HT-29 (cell line): ENCODE data around the gene MED16. TPM values are rescaled to one million over a fixed set of nuclear protein-coding genes. Genes with fewer than 3 reads are reported as not detected.
A peak's percentile ranks its signal among the peaks of the same experiment; 100 is the strongest.

Experiments used
- DNase-seq: peaks from one replicate; pipeline ENCODE4 v3.0.0-alpha.2; 2015; ENCODE audit warnings: low spot score
- total RNA-seq: library from RNA; depleted of rRNA; stranded (reverse); fragments of >200 nt; shearing (Covaris generic); gene quantifications from 2 replicates; pipeline ENCODE4 v1.2.3, GENCODE V29; 2014; rRNA removed

The MED16 gene
- total RNA-seq: 31.8 and 32.4 TPM in 2 replicates

GRCh38 chr19:892894-893689 is at the start of gene MED16, which contains the start of gene RNU6-9:
Gene MED16 (minus strand): TSS chr19:893187. CDS start chr19:891131, 2,056 bp downstream.
Gene RNU6-9 (plus strand): TSS chr19:893484.
- peak; percentile 90 for DNase-seq

- no peak for DNase-seq
Measured at GRCh38 chr19:942133-942645, 49.2 kb upstream of the MED16 start.

DNA sequence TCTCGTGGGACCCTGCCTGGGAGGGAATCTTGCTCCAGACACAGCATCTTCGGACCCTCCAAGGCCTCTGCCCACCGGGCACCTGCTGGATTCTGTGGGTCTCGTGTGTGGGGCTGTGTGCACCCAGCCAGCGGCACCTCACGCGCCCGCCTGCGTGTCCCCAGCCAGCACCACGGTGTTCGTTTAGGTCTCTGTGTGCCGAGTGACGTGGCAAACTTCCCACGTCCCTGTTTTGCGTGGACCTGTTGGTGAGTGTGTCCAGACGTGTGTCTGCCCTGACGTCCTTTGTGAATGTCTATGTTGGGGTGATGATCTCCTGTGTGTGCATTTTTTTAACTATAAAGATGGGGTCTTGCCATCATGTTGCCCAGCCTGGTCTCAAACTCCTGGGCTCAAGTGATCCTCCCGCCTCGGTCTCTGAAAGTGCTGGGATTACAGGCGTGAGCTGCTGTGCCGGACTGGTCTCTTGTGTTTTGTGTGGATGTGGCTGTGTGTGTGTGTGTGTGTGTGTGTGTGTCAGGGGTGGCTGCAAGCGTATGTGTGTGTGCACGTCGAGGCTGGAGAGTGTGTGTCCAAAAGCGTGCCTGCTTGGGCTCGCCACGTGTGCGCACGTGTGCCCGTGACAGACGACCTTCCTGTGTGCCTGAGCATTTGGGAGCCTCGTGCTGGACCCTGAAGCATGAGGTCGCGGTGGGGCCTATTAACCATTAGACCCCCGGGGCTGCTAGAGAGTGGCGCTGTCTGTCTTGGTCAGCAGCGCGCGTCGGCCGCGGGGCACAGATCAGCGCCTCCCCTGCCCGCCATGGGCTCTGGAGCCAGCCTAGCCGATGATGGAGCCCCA is 48.5 kb upstream of the MED16 start:
- DNase-seq: no peak

GRCh38 chr19:940591-941291 is 47.8 kb upstream of the MED16 start:
- peak; percentile 79 for DNase-seq

- DNase-seq: no peak
Measured at GRCh38 chr19:939922-940321, 46.9 kb upstream of the MED16 start.

- DNase-seq: no peak
Measured at GRCh38 chr19:939439-939838, 46.5 kb upstream of the MED16 start.

GRCh38 chr19:938233-938923 is 45.4 kb upstream of the MED16 start:
- no peak for DNase-seq

- DNase-seq: no peak
Measured at GRCh38 chr19:937259-937694, 44.3 kb upstream of the MED16 start.

- no peak for DNase-seq
Measured at GRCh38 chr19:936175-936546, 43.2 kb upstream of the MED16 start.

DNA sequence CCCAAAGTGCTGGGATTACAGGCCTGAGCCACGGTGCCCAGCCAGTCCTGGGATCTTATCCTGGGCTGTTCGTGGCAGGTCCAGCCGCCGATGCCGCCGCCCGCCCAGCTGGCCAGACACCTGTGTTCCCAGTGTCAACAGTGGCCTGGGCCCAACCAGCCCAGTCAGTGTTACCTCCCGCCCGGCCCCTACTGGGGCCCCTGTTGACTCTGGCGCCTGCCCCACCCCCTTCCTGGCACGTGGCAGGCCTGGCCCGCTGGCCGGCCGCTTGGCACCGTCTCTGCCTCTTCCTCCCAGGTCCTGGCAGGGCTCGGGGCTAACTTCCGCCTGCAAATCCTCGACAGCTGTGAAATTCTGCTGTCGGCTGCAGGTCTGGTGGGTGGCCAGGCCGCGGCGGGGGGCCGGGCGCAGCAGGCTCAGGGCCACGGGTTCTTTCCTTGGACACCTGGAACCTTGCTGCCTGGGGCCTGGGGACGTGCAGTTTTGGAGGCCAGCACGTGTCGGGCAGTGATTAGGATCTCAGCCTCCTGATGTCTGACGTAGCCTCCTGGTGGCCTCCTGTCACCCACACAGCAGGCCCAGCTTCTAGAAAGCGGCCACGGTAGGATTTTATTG is 42.0 kb upstream of the MED16 start:
- DNase-seq: peak; percentile 86

- DNase-seq: no peak
Measured at GRCh38 chr19:934197-934840, 41.3 kb upstream of the MED16 start.

GRCh38 chr19:933553-933882 is 40.5 kb upstream of the MED16 start:
- DNase-seq: no peak

DNA sequence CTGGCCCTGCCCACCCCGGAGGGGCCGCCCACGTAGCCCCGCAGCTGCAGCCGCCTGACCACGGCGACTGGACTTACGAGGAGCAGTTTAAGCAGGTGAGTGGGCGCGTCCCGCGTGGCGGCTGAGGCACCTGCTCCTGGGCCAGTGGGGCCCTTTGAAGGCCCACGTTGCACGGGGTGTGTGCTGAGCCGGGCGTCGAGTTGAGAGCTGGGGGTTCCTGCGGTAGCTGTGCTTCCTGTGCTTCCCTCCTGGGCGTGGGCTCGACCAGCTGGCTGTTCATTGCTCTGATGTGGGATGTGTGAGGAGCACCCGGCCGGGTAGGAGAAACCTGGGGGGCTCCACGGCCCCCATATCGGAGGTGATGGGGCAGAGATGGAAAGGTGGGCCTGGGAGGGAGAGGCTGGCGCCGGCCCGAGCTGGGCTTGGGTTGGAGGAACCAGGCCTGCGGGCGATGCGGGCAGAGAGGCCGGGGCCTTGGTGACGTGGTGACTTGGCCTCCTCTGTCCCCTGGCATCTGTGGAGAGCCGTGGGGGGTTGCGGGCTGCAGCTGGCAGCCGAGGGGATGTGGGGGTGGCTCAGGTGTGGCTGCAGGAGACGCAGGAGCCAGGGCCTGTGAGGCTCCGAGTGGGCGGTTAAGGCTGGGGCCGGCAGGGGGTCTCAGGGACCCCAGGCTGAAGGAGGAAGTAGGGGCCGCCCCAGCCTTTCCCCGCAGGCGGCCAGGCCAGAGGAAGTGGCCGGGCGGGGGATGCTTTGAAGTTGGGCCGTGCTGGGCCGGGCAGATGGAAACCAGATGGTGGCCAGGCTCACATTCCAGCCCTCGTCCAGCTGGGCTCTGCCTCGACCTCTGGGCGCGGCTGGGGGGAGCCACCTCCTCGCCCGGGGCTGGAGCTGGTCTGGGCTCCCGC is 39.9 kb upstream of the MED16 start:
- no peak for DNase-seq

DNA sequence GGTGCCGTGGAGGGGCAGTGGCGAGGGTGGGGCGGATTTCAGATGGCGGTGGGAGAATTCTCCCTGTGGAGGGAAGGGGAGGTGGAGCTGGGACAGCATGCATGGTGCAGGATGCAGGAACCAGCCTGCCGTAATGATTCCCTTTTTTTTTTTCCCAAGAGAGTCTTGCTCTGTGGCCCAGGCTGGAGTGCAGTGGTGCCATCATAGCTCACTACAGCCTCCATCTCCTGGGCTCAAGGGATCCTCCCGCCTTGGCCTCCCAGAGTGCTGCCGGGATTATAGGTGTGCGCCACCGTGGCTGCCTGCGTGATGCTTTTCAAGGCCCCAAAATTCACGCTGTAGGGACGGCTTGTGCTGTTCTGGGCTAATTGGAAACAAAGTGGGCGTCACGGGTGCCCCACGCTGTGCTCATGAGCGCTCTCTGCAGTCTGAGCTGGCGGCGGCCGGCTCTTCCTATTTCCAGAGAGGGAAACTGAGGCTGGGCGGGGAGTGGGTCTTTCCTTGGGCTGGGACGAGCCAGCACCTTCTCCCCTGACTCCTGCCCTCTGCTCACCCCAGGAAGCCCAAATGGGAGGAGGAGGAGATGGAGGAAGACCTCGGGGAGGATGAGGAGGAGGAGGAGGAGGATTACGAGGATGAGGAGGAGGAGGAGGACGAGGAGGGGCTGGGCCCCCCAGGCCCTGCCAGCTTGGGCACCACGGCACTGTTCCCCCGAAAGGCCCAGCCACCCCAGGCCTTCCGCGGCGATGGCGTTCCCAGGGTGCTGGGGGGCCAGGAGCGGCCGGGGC is 39.1 kb upstream of the MED16 start:
- DNase-seq: no peak

DNA sequence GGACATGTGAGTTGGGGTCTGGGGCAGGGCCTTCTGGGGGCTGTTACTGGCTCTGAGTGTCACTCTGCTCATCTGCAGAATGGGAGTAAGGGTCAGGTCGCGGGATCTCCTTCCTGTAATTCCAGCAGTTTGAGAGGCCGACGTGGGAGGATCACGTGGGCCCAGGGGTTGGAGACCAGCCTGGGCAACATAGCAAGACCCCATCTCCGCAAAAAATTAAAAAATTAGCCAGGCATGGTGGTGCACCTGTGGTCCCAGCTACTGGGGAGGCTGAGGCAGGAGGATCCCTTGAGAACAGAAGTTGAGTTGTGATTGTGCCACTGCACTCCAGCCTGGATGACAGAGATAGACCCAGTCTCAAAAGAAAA is 36.9 kb upstream of the MED16 start:
- no peak for DNase-seq

GRCh38 chr19:929203-929890 is 36.4 kb upstream of the MED16 start:
- no peak for DNase-seq

GRCh38 chr19:928471-929202 is 35.6 kb upstream of the MED16 start:
- DNase-seq: no peak
